ENCODE results near the gene STEAP1B. TPM values are rescaled to one million over a fixed set of nuclear protein-coding genes. Genes with fewer than 3 reads are reported as not detected.
"Not testable (repeated sequence)": the region's sequence is repeated elsewhere in the genome, so short reads cannot be mapped to it uniquely, and the experiment has no call there.

The STEAP1B gene
- total and polyA plus RNA-seq, 2 of the 4 experiments (the other 2 are of a cell fraction): 7.9 to 13.8 TPM

- 58% methylated on average over 2 of the region's 16 CpGs; no CpG with 5 or more reads in 1 of the 2 experiments for WGBS, 2 experiments (ENCODE audit: extremely low coverage in 2 of 2, insufficient read length in 1 of 2)
Measured at GRCh38 chr7:22523478-22524352, 23.7 kb upstream of the STEAP1B start.

More at GRCh38 chr7:22523478-22524352, 23.7 kb upstream of the STEAP1B start:
- in situ Hi-C loops (cut with MboI; ENCODE audit: low sequenced_read_pairs); H2BK120ac ChIP-seq (ENCODE audit: low read depth, low read length); CTCF ChIA-PET; H3K14ac ChIP-seq (replicated peaks; ENCODE audit: low read depth, low read length); H3K56ac ChIP-seq (ENCODE audit: extremely low read depth, insufficient read depth, low read length); H3K9me3 ChIP-seq (ENCODE audit: control insufficient read depth, insufficient read depth, low read length); BruUV-seq (replicated peaks); H3K4me3 ChIP-seq (ENCODE audit: insufficient read depth, low read depth, low read length); H3K9me1 ChIP-seq (ENCODE audit: insufficient read depth, low read length); H4K8ac ChIP-seq (ENCODE audit: low read depth in 2 of 2, low read length in 2 of 2); H3K18ac ChIP-seq (ENCODE audit: low read depth, low read length); H3K4ac ChIP-seq (ENCODE audit: low read depth, low read length); H2BK5ac ChIP-seq (ENCODE audit: low read depth, low read length, poor library complexity, severe bottlenecking); H3K36me3 ChIP-seq (ENCODE audit: control insufficient read depth, insufficient read depth, low read length); H2AFZ ChIP-seq (replicated peaks; ENCODE audit: low read length, poor library complexity); H4K20me1 ChIP-seq (ENCODE audit: insufficient read depth, low read length); H3K27ac ChIP-seq (ENCODE audit: insufficient read depth, low read length); H2AK9ac ChIP-seq (replicated peaks; ENCODE audit: low read depth, low read length, poor library complexity); H3K79me1 ChIP-seq (ENCODE audit: low read depth in 1 of 2, low read length in 2 of 2); H2BK20ac ChIP-seq (ENCODE audit: low read depth, low read length); H4K5ac ChIP-seq (ENCODE audit: low read depth, low read length); H3K4me1 ChIP-seq (ENCODE audit: control insufficient read depth, insufficient read depth, low read length); H4K91ac ChIP-seq (ENCODE audit: insufficient read depth, low read depth, low read length); H2BK15ac ChIP-seq (ENCODE audit: low read depth, low read length); POLR2A ChIA-PET (ENCODE audit: unreplicated experiment); H3K4me2 ChIP-seq (ENCODE audit: low read depth, low read length); H3K9ac ChIP-seq (ENCODE audit: low read depth, low read length); dilution Hi-C loops (cut with HindIII; ENCODE audit: low sequenced_read_pairs, unreplicated experiment); H3K27me3 ChIP-seq (ENCODE audit: control insufficient read depth, insufficient read depth, low read length); H3K23ac ChIP-seq (ENCODE audit: low read depth, low read length); H2AK5ac ChIP-seq (ENCODE audit: low read depth, low read length): not testable (repeated sequence)
- peak; percentile 88 for TF ChIP-seq CEBPB (IDR thresholded peaks at IDR 0.05; ENCODE audit: low read depth, low read length)
- peak; percentile 42 for TF ChIP-seq CTCF (conservative IDR thresholded peaks at IDR 0.05; ENCODE audit: low read depth, low read length)
- peak; percentile 41; the same call in 1 of the 2 replicates for TF ChIP-seq SMC3 (IDR thresholded peaks at IDR 0.05; ENCODE audit: low read depth, low read length)
- TF ChIP-seq RAD21 (IDR thresholded peaks at IDR 0.05; ENCODE audit: low read length): peak; percentile 55
- intact Hi-C loops (cut with micrococcal nuclease): loop anchor here (5.0 kb wide), 1 partner anchor 739 kb away; no protein-coding TSS in a partner anchor
- ATAC-seq (ENCODE audit: low read depth) (peak; percentile 87), DNase-seq (peak; percentile 64)
